ENCODE results near the gene USP10. TPM values are rescaled to one million over a fixed set of nuclear protein-coding genes. Genes with fewer than 3 reads are reported as not detected.

The USP10 gene
- total and polyA plus RNA-seq, 2 donors from 2014 or later: 36.8 to 79.5 TPM

DNA sequence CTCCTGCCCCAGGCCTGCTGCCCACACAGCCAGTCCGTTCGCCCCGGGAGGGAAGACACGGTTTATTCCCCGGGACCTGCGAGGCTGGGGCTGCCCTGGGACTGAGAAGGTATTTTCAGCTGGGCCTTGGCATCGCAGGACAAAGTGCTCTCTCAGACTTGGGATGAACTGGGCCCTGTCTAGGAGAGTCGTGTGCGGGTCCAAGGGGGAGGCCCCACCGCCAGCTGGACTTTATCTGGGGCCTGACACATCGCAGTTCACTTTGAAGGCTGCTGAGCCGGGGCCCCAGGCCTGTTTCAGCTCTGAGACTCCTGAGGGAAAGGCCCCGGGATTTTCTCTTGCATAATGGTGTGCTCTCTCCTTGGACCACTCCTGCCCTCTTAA is 126.8 kb downstream of the USP10 start:
- Histone ChIP-seq H3K9me3 (ENCODE audit: control insufficient read depth in 2 of 3, insufficient read depth in 1 of 3, low read length in 3 of 3) (no peaks in the 10 kb centered on the region), H3K4me3 (ENCODE audit: low read length in 3 of 3) (no peak overlapping the region), H3K27me3 (ENCODE audit: control insufficient read depth, insufficient read depth, low read length) (no peaks in the 10 kb centered on the region), H3K9ac (ENCODE audit: low read length in 3 of 3) (no peak overlapping the region), H3K36me3 (ENCODE audit: control insufficient read depth in 2 of 3, insufficient read depth in 3 of 3, low read length in 3 of 3) (no peaks in the 10 kb centered on the region), H3K27ac (ENCODE audit: low read depth in 2 of 2, low read length in 2 of 2) (no peak overlapping the region), H3K4me1 (ENCODE audit: control insufficient read depth in 2 of 3, insufficient read depth in 2 of 3, low read depth in 1 of 3, low read length in 3 of 3) (peaks cover 0 to 4% (median 0%) of the 10 kb centered on the region in 3 donors)
- intact Hi-C loops (cut with DNase I): no loop called here
- FAIRE-seq: no peak
- TF ChIP-seq, protein P1, sequence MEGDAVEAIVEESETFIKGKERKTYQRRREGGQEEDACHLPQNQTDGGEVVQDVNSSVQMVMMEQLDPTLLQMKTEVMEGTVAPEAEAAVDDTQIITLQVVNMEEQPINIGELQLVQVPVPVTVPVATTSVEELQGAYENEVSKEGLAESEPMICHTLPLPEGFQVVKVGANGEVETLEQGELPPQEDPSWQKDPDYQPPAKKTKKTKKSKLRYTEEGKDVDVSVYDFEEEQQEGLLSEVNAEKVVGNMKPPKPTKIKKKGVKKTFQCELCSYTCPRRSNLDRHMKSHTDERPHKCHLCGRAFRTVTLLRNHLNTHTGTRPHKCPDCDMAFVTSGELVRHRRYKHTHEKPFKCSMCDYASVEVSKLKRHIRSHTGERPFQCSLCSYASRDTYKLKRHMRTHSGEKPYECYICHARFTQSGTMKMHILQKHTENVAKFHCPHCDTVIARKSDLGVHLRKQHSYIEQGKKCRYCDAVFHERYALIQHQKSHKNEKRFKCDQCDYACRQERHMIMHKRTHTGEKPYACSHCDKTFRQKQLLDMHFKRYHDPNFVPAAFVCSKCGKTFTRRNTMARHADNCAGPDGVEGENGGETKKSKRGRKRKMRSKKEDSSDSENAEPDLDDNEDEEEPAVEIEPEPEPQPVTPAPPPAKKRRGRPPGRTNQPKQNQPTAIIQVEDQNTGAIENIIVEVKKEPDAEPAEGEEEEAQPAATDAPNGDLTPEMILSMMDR (IDR thresholded peaks at IDR 0.05; ENCODE audit: borderline replicate concordance, extremely low read depth, insufficient read depth): no peak
- peak in 3 of 5 donors; percentile 58 to 80 (median 68) for DNase-seq

DNA sequence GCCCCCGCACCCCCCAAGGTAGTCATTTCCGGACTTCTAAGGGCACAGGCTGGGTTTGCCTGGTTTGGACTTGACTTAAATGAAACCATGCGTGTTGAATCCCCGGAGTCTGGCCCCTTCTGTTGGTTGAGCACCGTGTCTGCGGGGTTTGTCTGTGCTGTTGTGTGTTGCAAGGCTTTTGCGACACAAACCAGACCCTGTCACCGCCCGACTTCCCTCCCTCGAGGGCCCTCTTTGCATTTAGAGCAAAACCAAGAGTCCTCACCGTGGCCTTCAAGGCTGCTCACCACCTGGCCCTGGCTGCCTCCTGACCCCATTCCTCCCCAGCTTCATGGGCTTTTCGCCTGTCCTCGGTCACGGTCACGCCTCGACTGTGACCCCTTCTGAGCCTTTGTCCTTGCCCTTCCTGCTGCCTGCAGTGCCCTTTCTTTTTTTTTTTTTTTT is 127.4 kb downstream of the USP10 start:
- H3K4me3 ChIP-seq (ENCODE audit: low read length in 3 of 3): no peak overlapping the region

GRCh38 chr16:84827897-84828296 is 128.1 kb downstream of the USP10 start:
- FAIRE-seq (no peak), DNase-seq (no peak)
- intact Hi-C loops (cut with DNase I): no loop called here
- Histone ChIP-seq H3K27ac (ENCODE audit: low read depth in 2 of 2, low read length in 2 of 2) (no peak overlapping the region), H3K4me3 (ENCODE audit: low read length in 3 of 3) (no peak overlapping the region), H3K9ac (ENCODE audit: low read length in 3 of 3) (no peak overlapping the region), H3K36me3 (ENCODE audit: control insufficient read depth in 2 of 3, insufficient read depth in 3 of 3, low read length in 3 of 3) (no peaks in the 10 kb centered on the region), H3K4me1 (ENCODE audit: control insufficient read depth in 2 of 3, insufficient read depth in 2 of 3, low read depth in 1 of 3, low read length in 3 of 3) (peaks cover 0 to 5% (median 0%) of the 10 kb centered on the region in 3 donors), H3K9me3 (ENCODE audit: control insufficient read depth in 2 of 3, insufficient read depth in 1 of 3, low read length in 3 of 3) (no peaks in the 10 kb centered on the region), H3K27me3 (ENCODE audit: control insufficient read depth, insufficient read depth, low read length) (no peaks in the 10 kb centered on the region)
- TF ChIP-seq, protein P1 (IDR thresholded peaks at IDR 0.05; ENCODE audit: borderline replicate concordance, extremely low read depth, insufficient read depth): no peak

More for the DNA sequence above, 127.4 kb downstream of the USP10 start:
- peak in 3 of 5 donors; percentile 37 to 57 (median 47) for DNase-seq
- no peaks in the 10 kb centered on the region for H3K36me3 ChIP-seq (ENCODE audit: control insufficient read depth in 2 of 3, insufficient read depth in 3 of 3, low read length in 3 of 3)
- H3K9ac ChIP-seq (ENCODE audit: low read length in 3 of 3): no peak overlapping the region
- H3K27ac ChIP-seq (ENCODE audit: low read depth in 2 of 2, low read length in 2 of 2): no peak overlapping the region
- TF ChIP-seq, protein P1 (IDR thresholded peaks at IDR 0.05; ENCODE audit: borderline replicate concordance, extremely low read depth, insufficient read depth): no peak
- H3K4me1 ChIP-seq (ENCODE audit: control insufficient read depth in 2 of 3, insufficient read depth in 2 of 3, low read depth in 1 of 3, low read length in 3 of 3): peaks cover 0 to 6% (median 0%) of the 10 kb centered on the region in 3 donors
- FAIRE-seq: no peak
- intact Hi-C loops (cut with DNase I): no loop called here
- no peaks in the 10 kb centered on the region for H3K27me3 ChIP-seq (ENCODE audit: control insufficient read depth, insufficient read depth, low read length)
- H3K9me3 ChIP-seq (ENCODE audit: control insufficient read depth in 2 of 3, insufficient read depth in 1 of 3, low read length in 3 of 3): no peaks in the 10 kb centered on the region

DNA sequence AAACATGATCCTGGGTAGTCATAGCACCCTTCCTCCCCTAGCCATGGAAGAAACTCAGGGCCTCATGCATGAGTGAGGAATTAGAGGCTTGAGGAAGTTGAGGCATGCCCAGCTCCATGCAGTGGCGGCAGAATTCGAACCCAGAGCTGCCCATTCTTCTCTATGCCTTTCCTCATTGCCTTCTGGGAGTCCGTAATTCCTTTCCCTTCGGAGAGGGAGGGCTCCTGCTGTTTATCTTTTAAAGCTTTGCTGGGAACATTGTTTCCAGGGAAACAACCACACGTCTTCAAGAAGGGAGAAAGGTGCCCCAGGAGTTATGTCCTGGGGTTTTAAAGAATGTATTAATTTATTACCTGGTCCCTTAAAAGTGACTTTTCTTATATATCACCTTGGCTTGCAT is 128.5 kb downstream of the USP10 start:
- TF ChIP-seq, protein P1 (IDR thresholded peaks at IDR 0.05; ENCODE audit: borderline replicate concordance, extremely low read depth, insufficient read depth): no peak
- no peak overlapping the region for H3K27ac ChIP-seq (ENCODE audit: low read depth in 2 of 2, low read length in 2 of 2)
- H3K4me1 ChIP-seq (ENCODE audit: control insufficient read depth in 2 of 3, insufficient read depth in 2 of 3, low read depth in 1 of 3, low read length in 3 of 3): peaks cover 0 to 4% (median 0%) of the 10 kb centered on the region in 3 donors
- no peak for DNase-seq
- H3K9ac ChIP-seq (ENCODE audit: low read length in 3 of 3): no peak overlapping the region
- H3K4me3 ChIP-seq (ENCODE audit: low read length in 3 of 3): no peak overlapping the region
- H3K9me3 ChIP-seq (ENCODE audit: control insufficient read depth in 2 of 3, insufficient read depth in 1 of 3, low read length in 3 of 3): no peaks in the 10 kb centered on the region
- no peaks in the 10 kb centered on the region for H3K27me3 ChIP-seq (ENCODE audit: control insufficient read depth, insufficient read depth, low read length)
- intact Hi-C loops (cut with DNase I): no loop called here
- H3K36me3 ChIP-seq (ENCODE audit: control insufficient read depth in 2 of 3, insufficient read depth in 3 of 3, low read length in 3 of 3): no peaks in the 10 kb centered on the region
- FAIRE-seq: no peak
